H9 (cell line): ENCODE measurements around the gene MAPKAP1. TPM values are rescaled to one million over a fixed set of nuclear protein-coding genes. Genes with fewer than 3 reads are reported as not detected.

Experiments
- DNase-seq: peaks from one replicate; pipeline ENCODE4 v3.0.0-alpha.2; 2017
- H2AFZ ChIP-seq: one replicate; pipeline ENCODE4 v1.6.1; 2013; ENCODE audit warnings: mild to moderate bottlenecking, low read length, control low read depth, moderate library complexity
- H2AK5ac ChIP-seq: 2 replicates; pipeline ENCODE4 v1.6.1; 2013; ENCODE audit warnings: low read length, control low read depth, mixed read lengths; ENCODE audit not compliant: insufficient read length
- H2BK120ac ChIP-seq: one replicate; pipeline ENCODE4 v1.6.1; 2013; ENCODE audit warnings: low read depth, mild to moderate bottlenecking, low read length, control low read depth, inconsistent platforms; ENCODE audit not compliant: poor library complexity, severe bottlenecking
- H2BK12ac ChIP-seq: 2 replicates; pipeline ENCODE4 v1.6.1; 2013; ENCODE audit warnings: low read length, control low read depth, mixed read lengths, low read depth; ENCODE audit not compliant: insufficient read length
- H2BK15ac ChIP-seq: 2 replicates; pipeline ENCODE4 v1.6.1; 2013; ENCODE audit warnings: low read depth, low read length, control low read depth
- H2BK20ac ChIP-seq: one replicate; pipeline ENCODE4 v1.6.1; 2013; ENCODE audit warnings: low read depth, mild to moderate bottlenecking, low read length, control low read depth, inconsistent platforms; ENCODE audit not compliant: poor library complexity, severe bottlenecking
- H2BK5ac ChIP-seq: 2 replicates; pipeline ENCODE4 v1.6.1; 2013; ENCODE audit warnings: low read length, control low read depth, mixed read lengths; ENCODE audit not compliant: insufficient read length
- H3K14ac ChIP-seq: 2 replicates; pipeline ENCODE4 v1.6.1; 2013; ENCODE audit warnings: low read length, control low read depth; ENCODE audit not compliant: insufficient read depth
- H3K18ac ChIP-seq: 2 replicates; pipeline ENCODE4 v1.6.1; 2013; ENCODE audit warnings: low read depth, mild to moderate bottlenecking, mixed read lengths, low read length, control low read depth; ENCODE audit not compliant: insufficient read length
- H3K23ac ChIP-seq: 2 replicates; pipeline ENCODE4 v1.6.1; 2013; ENCODE audit warnings: low read length, control low read depth, mixed read lengths, low read depth; ENCODE audit not compliant: insufficient read length
- H3K23me2 ChIP-seq: 2 replicates; pipeline ENCODE4 v1.6.1; 2013; ENCODE audit warnings: low read depth, mild to moderate bottlenecking, mixed read lengths, low read length, control low read depth; ENCODE audit not compliant: insufficient read length, poor library complexity, severe bottlenecking
- H3K27ac ChIP-seq: 2 replicates; pipeline ENCODE4 v1.5.1; 2013; ENCODE audit warnings: low read length, control low read depth, mixed read lengths, low read depth; ENCODE audit not compliant: insufficient read length
- H3K27me3 ChIP-seq: 2 replicates; pipeline ENCODE4 v1.6.1; 2013; ENCODE audit warnings: low read length, control low read depth, inconsistent platforms; ENCODE audit not compliant: insufficient read depth
- H3K4ac ChIP-seq: 2 replicates; pipeline ENCODE4 v1.6.1; 2013; ENCODE audit warnings: low read depth, mild to moderate bottlenecking, control low read depth, inconsistent platforms, low read length, moderate library complexity
- H3K4me1 ChIP-seq: 2 replicates; pipeline ENCODE4 v1.6.1; 2013; ENCODE audit warnings: low read length, control low read depth, inconsistent platforms; ENCODE audit not compliant: insufficient read depth
- H3K4me2 ChIP-seq: 2 replicates; pipeline ENCODE4 v1.6.1; 2013; ENCODE audit warnings: low read length, control low read depth, mixed read lengths; ENCODE audit not compliant: insufficient read length, insufficient read depth
- H3K56ac ChIP-seq: 2 replicates; pipeline ENCODE4 v1.6.1; 2013; ENCODE audit warnings: low read depth, mild to moderate bottlenecking, mixed read lengths, low read length, control low read depth; ENCODE audit not compliant: insufficient read length
- H3K79me1 ChIP-seq: 2 replicates; pipeline ENCODE4 v1.6.1; 2013; ENCODE audit warnings: low read depth, mild to moderate bottlenecking, moderate library complexity, low read length, control low read depth, inconsistent platforms; ENCODE audit not compliant: insufficient read depth, poor library complexity, severe bottlenecking
- H3K79me2 ChIP-seq: 2 replicates; pipeline ENCODE4 v1.6.1; 2013; ENCODE audit warnings: low read length, control low read depth, inconsistent platforms; ENCODE audit not compliant: insufficient read depth
- H3K9ac ChIP-seq: 2 replicates; pipeline ENCODE4 v1.6.1; 2013; ENCODE audit warnings: low read length, control low read depth, mixed read lengths; ENCODE audit not compliant: insufficient read length; ENCODE audit errors: extremely low read depth
- H3K9me3 ChIP-seq: one replicate; pipeline ENCODE4 v1.6.1; 2013; ENCODE audit warnings: low read depth, low read length, inconsistent platforms; ENCODE audit not compliant: control insufficient read depth
- H3T11ph ChIP-seq: one replicate; pipeline ENCODE4 v1.6.1; 2013; ENCODE audit warnings: mild to moderate bottlenecking, low read length, control low read depth, inconsistent platforms
- H4K20me1 ChIP-seq: one replicate; pipeline ENCODE4 v1.6.1; 2013; ENCODE audit not compliant: control insufficient read depth, insufficient read length, insufficient read depth
- H4K5ac ChIP-seq: 2 replicates; pipeline ENCODE4 v1.6.1; 2013; ENCODE audit warnings: low read depth, mild to moderate bottlenecking, mixed read lengths, low read length, control low read depth; ENCODE audit not compliant: insufficient read length
- H4K8ac ChIP-seq: replicated peaks from 2 replicates; pipeline ENCODE4 v1.6.1; 2013; ENCODE audit warnings: low read length, control low read depth, mixed read lengths, low read depth; ENCODE audit not compliant: insufficient read length
- H4K91ac ChIP-seq: 2 replicates; pipeline ENCODE4 v1.6.1; 2013; ENCODE audit warnings: low read depth, mild to moderate bottlenecking, moderate library complexity, mixed read lengths, low read length, control low read depth; ENCODE audit not compliant: insufficient read length
- H3K27ac Mint-ChIP-seq, 3 experiments: 2 replicates in 2 of 3; 3 replicates in 1 of 3; pipeline ENCODE4 v1.8.0; 2020 to 2021; ENCODE audit warnings: mixed read lengths in 3 of 3, mild to moderate bottlenecking in 1 of 3, moderate library complexity in 1 of 3
- H3K27me3 Mint-ChIP-seq: 2 replicates; pipeline ENCODE4 v1.8.0; 2021; ENCODE audit warnings: low read depth, mild to moderate bottlenecking, moderate library complexity, mixed read lengths
- H3K36me3 Mint-ChIP-seq, 3 experiments: 2 replicates in 2 of 3; 3 replicates in 1 of 3; pipeline ENCODE4 v1.8.0; 2020 to 2021; ENCODE audit warnings: low read depth in 3 of 3, mixed read lengths in 3 of 3; ENCODE audit not compliant: insufficient read depth in 1 of 3
- H3K4me1 Mint-ChIP-seq, 2 experiments: 2 replicates each; pipeline ENCODE4 v1.8.0; 2020; ENCODE audit warnings: mixed read lengths in 2 of 2
- H3K4me3 Mint-ChIP-seq, 2 experiments: 2 replicates in 1 of 2; 3 replicates in 1 of 2; pipeline ENCODE4 v1.8.0; 2020 to 2021; ENCODE audit warnings: mild to moderate bottlenecking in 2 of 2, mixed read lengths in 2 of 2, moderate library complexity in 1 of 2
- H3K9me3 Mint-ChIP-seq, 2 experiments: 2 replicates in 1 of 2; 3 replicates in 1 of 2; pipeline ENCODE4 v1.8.0; 2020; ENCODE audit warnings: mild to moderate bottlenecking in 2 of 2, mixed read lengths in 2 of 2, moderate library complexity in 1 of 2
- WGBS: extraction: QIAGEN DNeasy Blood & Tissue Kit; methylation state at CpG from one replicate; pipeline ENCODE4 v1.1.7; 2013; ENCODE audit warnings: missing lambda C conversion rate, low lambda C conversion rate, mixed read lengths; ENCODE audit not compliant: insufficient read length; ENCODE audit errors: extremely low coverage; 5-methylcytosine and 5-hydroxymethylcytosine counted together
- total RNA-seq: library from RNA; stranded (reverse); gene quantifications from 2 replicates; pipeline ENCODE4 v1.2.1, GENCODE V29; 2021
- TF ChIP-seq, protein P1 (sequence below): fragments of 200-600 bp; sonication (generic); conservative IDR thresholded peaks from 3 replicates; pipeline ENCODE4 v1.8.0; 2021; ENCODE audit warnings: antibody characterized with exemption, mild to moderate bottlenecking

The MAPKAP1 gene
- total RNA-seq, 1 experiment from 2014 or later: 97.0 TPM

DNA sequence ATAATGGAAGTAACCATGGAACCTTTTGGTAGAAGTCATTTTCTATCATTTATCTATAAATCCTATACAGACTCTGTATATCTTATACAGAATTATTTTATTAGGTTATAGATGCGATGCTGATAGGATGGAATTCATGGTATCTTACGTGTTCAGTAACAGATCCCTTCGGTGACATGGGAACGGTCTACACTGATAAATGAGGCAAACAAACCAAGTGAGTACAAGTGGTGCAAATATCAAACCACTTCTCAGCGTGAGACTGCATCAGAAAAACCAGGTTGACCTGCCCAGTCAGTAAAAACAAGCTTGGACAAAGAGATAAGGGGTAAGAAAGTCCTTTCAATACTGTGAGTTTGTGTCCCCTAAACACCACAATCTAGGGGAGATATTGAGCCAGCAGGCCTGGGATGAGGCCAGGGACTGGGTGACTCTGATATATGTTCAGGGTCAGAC, 229.9 kb downstream of the MAPKAP1 start:
- H3K79me1 ChIP-seq: no peaks in the 10 kb centered on the region
- no peaks in the 10 kb centered on the region for H3K79me2 ChIP-seq
- no peak for DNase-seq
- H3K23ac ChIP-seq: no peak overlapping the region
- 0 out of 2 replicates have a peak, but pooled peaks cover 3% of the 10 kb centered on the region for H3K4me1 ChIP-seq
- H2BK15ac ChIP-seq: no peak overlapping the region
- H4K5ac ChIP-seq: no peak overlapping the region
- WGBS: no CpG with 5 or more reads among the region's 5 CpGs
- H4K91ac ChIP-seq: no peak overlapping the region
- H3K14ac ChIP-seq: no peak overlapping the region
- no peak overlapping the region for H3K56ac ChIP-seq
- H3K27me3 ChIP-seq: no peaks in the 10 kb centered on the region
- Mint-ChIP-seq H3K36me3 (peaks cover 0 to 16% (median 7%) of the 10 kb centered on the region in 3 experiments; a peak in 5 of 7 replicates), H3K27me3 (no peaks in the 10 kb centered on the region), H3K4me1 (peaks cover 14 to 19% of the 10 kb centered on the region in 2 experiments), H3K27ac (no peak overlapping the region), H3K4me3 (no peak overlapping the region), H3K9me3 (no peaks in the 10 kb centered on the region)
- no peaks in the 10 kb centered on the region for H4K20me1 ChIP-seq
- no peak overlapping the region for H2AK5ac ChIP-seq
- H3K4me2 ChIP-seq: no peak overlapping the region
- H2BK20ac ChIP-seq: no peak overlapping the region
- H3K27ac ChIP-seq: no peak overlapping the region
- H3K9ac ChIP-seq: no peak overlapping the region
- H2AFZ ChIP-seq: no peak overlapping the region
- H3T11ph ChIP-seq: no peak overlapping the region
- TF ChIP-seq, protein P1, sequence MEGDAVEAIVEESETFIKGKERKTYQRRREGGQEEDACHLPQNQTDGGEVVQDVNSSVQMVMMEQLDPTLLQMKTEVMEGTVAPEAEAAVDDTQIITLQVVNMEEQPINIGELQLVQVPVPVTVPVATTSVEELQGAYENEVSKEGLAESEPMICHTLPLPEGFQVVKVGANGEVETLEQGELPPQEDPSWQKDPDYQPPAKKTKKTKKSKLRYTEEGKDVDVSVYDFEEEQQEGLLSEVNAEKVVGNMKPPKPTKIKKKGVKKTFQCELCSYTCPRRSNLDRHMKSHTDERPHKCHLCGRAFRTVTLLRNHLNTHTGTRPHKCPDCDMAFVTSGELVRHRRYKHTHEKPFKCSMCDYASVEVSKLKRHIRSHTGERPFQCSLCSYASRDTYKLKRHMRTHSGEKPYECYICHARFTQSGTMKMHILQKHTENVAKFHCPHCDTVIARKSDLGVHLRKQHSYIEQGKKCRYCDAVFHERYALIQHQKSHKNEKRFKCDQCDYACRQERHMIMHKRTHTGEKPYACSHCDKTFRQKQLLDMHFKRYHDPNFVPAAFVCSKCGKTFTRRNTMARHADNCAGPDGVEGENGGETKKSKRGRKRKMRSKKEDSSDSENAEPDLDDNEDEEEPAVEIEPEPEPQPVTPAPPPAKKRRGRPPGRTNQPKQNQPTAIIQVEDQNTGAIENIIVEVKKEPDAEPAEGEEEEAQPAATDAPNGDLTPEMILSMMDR: no peak
- H2BK120ac ChIP-seq: no peak overlapping the region
- no peaks in the 10 kb centered on the region for H3K9me3 ChIP-seq
- H2BK12ac ChIP-seq: no peak overlapping the region
- H3K23me2 ChIP-seq: no peaks in the 10 kb centered on the region
- H2BK5ac ChIP-seq: no peak overlapping the region
- no peak overlapping the region for H3K4ac ChIP-seq
- H3K18ac ChIP-seq: no peak overlapping the region
- no peak overlapping the region for H4K8ac ChIP-seq
